CD4-positive, alpha-beta memory T cell (primary cell): ENCODE data around the gene SLC4A3. TPM values are rescaled to one million over a fixed set of nuclear protein-coding genes. Genes with fewer than 3 reads are reported as not detected.

ENCODE experiments used
- CTCF ChIA-PET: fragments of 350-600 bp; sonication (Branson Sonifier 250); formaldehyde crosslinking; loops from one replicate; lab custom pipeline; 2021; ENCODE audit warnings: inconsistent platforms; ENCODE audit not compliant: partially characterized antibody; lab: Charles Lee
- POLR2A ChIA-PET: fragments of 350-600 bp; sonication (Branson Sonifier 250); formaldehyde crosslinking; loops from one replicate; lab custom pipeline; 2021; ENCODE audit not compliant: partially characterized antibody; lab: Charles Lee
- DNase-seq, 5 donors: peaks; one replicate each; pipeline versions ENCODE4 v3.0.0 to v3.0.0-alpha.2; 2020 to 2022; ENCODE audit warnings: mixed read lengths in 1 of 5
- H3K27ac ChIP-seq: one replicate; pipeline ENCODE4 v1.7.0; 2013; ENCODE audit warnings: low read depth, low read length
- H3K27me3 ChIP-seq: 2 replicates; pipeline ENCODE4 v1.7.0; 2013; ENCODE audit warnings: mild to moderate bottlenecking, low read length, moderate library complexity; ENCODE audit not compliant: insufficient read depth
- H3K36me3 ChIP-seq: 2 replicates; pipeline ENCODE4 v1.7.0; 2013; ENCODE audit warnings: mild to moderate bottlenecking, low read length, moderate library complexity; ENCODE audit not compliant: insufficient read depth
- H3K4me1 ChIP-seq: 2 replicates; pipeline ENCODE4 v1.7.0; 2013; ENCODE audit warnings: mild to moderate bottlenecking, low read length, moderate library complexity; ENCODE audit not compliant: insufficient read depth
- H3K4me3 ChIP-seq, 2 donors: one replicate each; pipeline ENCODE4 v1.7.0; 2013; ENCODE audit warnings: low read length in 2 of 2, mild to moderate bottlenecking in 1 of 2
- H3K9me3 ChIP-seq, 2 donors: one replicate each; pipeline ENCODE4 v1.7.0; 2013; ENCODE audit warnings: low read length in 2 of 2, control low read depth in 1 of 2; ENCODE audit not compliant: control insufficient read depth in 1 of 2
- H3K27ac Mint-ChIP-seq, 7 donors: one replicate each; pipeline ENCODE4 v1.8.0; 2020 to 2021; ENCODE audit warnings: mixed read lengths in 7 of 7, mild to moderate bottlenecking in 6 of 7, inconsistent platforms in 3 of 7, moderate library complexity in 3 of 7
- H3K27me3 Mint-ChIP-seq, 2 donors: one replicate each; pipeline ENCODE4 v1.8.0; 2020 to 2021; ENCODE audit warnings: mixed read lengths in 2 of 2
- H3K36me3 Mint-ChIP-seq, 2 donors: one replicate each; pipeline ENCODE4 v1.8.0; 2020 to 2021; ENCODE audit warnings: mixed read lengths in 2 of 2, inconsistent platforms in 1 of 2, mild to moderate bottlenecking in 1 of 2
- H3K4me1 Mint-ChIP-seq, 4 donors: one replicate each; pipeline ENCODE4 v1.8.0; 2020 to 2021; ENCODE audit warnings: mixed read lengths in 4 of 4, mild to moderate bottlenecking in 1 of 4
- H3K4me3 Mint-ChIP-seq, 8 donors: one replicate each; pipeline ENCODE4 v1.8.0; 2020 to 2021; ENCODE audit warnings: mixed read lengths in 8 of 8, mild to moderate bottlenecking in 7 of 8, moderate library complexity in 6 of 8, inconsistent platforms in 3 of 8
- H3K9me3 Mint-ChIP-seq, 8 donors: one replicate each; pipeline ENCODE4 v1.8.0; 2020 to 2021; ENCODE audit warnings: mixed read lengths in 8 of 8, mild to moderate bottlenecking in 5 of 8, inconsistent platforms in 3 of 8, moderate library complexity in 1 of 8
- intact Hi-C: fragments of 100-400 bp; cut with micrococcal nuclease; formaldehyde crosslinking; loops from one replicate; pipeline ENCODE4 v1.15.1; 2023
- polyA plus RNA-seq, 2 donors: library from polyadenylated mRNA; unstranded; fragments of 300-500 nt; fragmentation: Illumina TruSeq; gene quantifications; one replicate each; pipeline ENCODE4 v1.2.3, GENCODE V29; 2021
- total RNA-seq, 2 experiments: library from RNA; stranded (reverse); gene quantifications; one replicate each; pipeline ENCODE4 v1.2.3, GENCODE V29; 2021

The SLC4A3 gene
- total and polyA plus RNA-seq, 4 experiments from 2014 or later: not detected

GRCh38 chr2:219663116-219663762 lies 35.8 kb downstream of the SLC4A3 start:
- intact Hi-C loops: no loop called here
- no peak for DNase-seq
- Mint-ChIP-seq H3K27me3 (peaks cover 11 to 22% of the 10 kb centered on the region in 2 donors), H3K4me3 (no peak overlapping the region), H3K27ac (no peak overlapping the region), H3K36me3 (no peaks in the 10 kb centered on the region), H3K9me3 (peaks cover 0 to 26% (median 16%) of the 10 kb centered on the region in 8 donors), H3K4me1 (no peaks in the 10 kb centered on the region)
- Histone ChIP-seq H3K4me1 (no peaks in the 10 kb centered on the region), H3K9me3 (no peaks in the 10 kb centered on the region), H3K27me3 (no peaks in the 10 kb centered on the region), H3K4me3 (no peak overlapping the region), H3K36me3 (no peaks in the 10 kb centered on the region), H3K27ac (no peak overlapping the region)
- ChIA-PET POLR2A (no interaction called here), CTCF (no interaction called here)

DNA sequence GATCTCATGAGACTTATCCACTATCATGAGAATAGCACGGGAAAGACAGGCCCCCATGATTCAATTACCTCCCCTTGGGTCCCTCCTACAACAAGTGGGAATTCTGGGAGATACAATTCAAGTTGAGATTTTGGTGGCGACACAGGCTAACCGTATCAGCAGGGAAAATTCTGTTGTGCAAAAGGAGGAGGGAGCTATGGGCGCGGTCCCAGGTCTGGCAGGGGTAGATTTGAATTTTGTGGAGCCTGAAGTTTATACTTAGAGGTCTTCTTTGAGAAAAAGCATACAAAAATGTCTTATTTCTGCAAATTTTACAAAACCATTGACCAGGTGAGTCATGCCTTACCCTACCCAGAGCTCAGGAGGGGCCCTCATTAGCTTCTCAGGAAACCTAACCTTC lies 36.6 kb downstream of the SLC4A3 start:
- ChIA-PET CTCF (no interaction called here), POLR2A (no interaction called here)
- DNase-seq: no peak
- Mint-ChIP-seq H3K27me3 (peaks cover 11 to 17% of the 10 kb centered on the region in 2 donors), H3K27ac (no peak overlapping the region), H3K4me1 (no peaks in the 10 kb centered on the region), H3K36me3 (no peaks in the 10 kb centered on the region), H3K9me3 (peaks cover 0 to 26% (median 15%) of the 10 kb centered on the region in 8 donors), H3K4me3 (no peak overlapping the region)
- H3K4me1 ChIP-seq: no peaks in the 10 kb centered on the region
- no peaks in the 10 kb centered on the region for H3K36me3 ChIP-seq
- intact Hi-C loops: no loop called here
- H3K4me3 ChIP-seq: no peak overlapping the region
- H3K27ac ChIP-seq: no peak overlapping the region
- H3K27me3 ChIP-seq: no peaks in the 10 kb centered on the region
- no peaks in the 10 kb centered on the region for H3K9me3 ChIP-seq

DNA sequence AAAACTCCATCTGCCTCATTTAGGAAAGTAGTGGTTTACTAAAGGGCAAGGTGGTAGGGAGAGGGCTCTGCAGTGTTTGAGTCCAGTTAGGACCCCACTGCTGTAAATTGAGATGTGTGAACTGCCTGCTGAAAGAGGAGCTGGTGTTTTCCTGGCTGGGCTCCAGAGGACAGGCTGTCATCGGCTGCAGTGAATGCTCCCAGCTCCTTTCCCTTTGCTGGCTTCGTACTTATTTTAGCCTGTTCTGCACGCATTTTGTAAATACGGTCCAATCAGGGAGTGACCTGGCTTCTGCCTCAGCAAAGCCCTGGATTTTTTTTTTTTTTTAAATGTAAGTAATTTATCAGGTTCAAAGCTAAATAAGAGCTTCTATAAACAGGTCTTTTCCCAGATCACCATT lies 37.5 kb downstream of the SLC4A3 start:
- ChIA-PET CTCF (interaction anchor here (0.7 to 1.3 kb wide), 3 partner anchors 25 to 1693 kb away, joined by 3 read pairs; no protein-coding TSS in a partner anchor), POLR2A (no interaction called here)
- Mint-ChIP-seq H3K4me3 (no peak overlapping the region), H3K9me3 (peaks cover 0 to 26% (median 15%) of the 10 kb centered on the region in 8 donors), H3K27ac (peak overlapping the region in 1 of 7 donors; percentile 63), H3K27me3 (peaks cover 8 to 18% of the 10 kb centered on the region in 2 donors), H3K4me1 (no peaks in the 10 kb centered on the region), H3K36me3 (no peaks in the 10 kb centered on the region)
- no peaks in the 10 kb centered on the region for H3K36me3 ChIP-seq
- H3K27ac ChIP-seq: no peak overlapping the region
- H3K27me3 ChIP-seq: no peaks in the 10 kb centered on the region
- no peaks in the 10 kb centered on the region for H3K4me1 ChIP-seq
- no peaks in the 10 kb centered on the region for H3K9me3 ChIP-seq
- H3K4me3 ChIP-seq: no peak overlapping the region
- DNase-seq: no peak
- intact Hi-C loops: no loop called here

DNA sequence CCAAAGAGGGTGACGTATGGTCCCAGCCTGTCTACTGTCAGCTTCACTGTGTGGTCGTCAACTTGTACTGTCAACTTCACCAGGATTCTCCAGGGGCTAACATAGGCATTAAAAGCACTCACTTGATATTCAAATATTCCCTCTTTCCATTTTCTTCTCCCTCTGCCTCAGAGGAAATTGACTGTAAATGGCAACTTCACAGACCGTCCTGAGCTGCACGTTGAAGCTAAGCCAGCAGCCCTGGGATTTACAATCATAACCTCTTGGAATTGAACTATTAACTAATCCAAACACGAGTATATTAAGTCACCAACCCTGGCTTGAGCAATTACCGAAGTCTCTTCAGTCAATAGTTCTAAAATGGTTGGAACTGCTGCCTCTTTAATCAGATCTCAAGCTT lies 38.5 kb downstream of the SLC4A3 start:
- Histone ChIP-seq H3K27ac (no peak overlapping the region), H3K4me3 (no peak overlapping the region), H3K27me3 (no peaks in the 10 kb centered on the region), H3K4me1 (no peaks in the 10 kb centered on the region), H3K9me3 (no peaks in the 10 kb centered on the region), H3K36me3 (no peaks in the 10 kb centered on the region)
- peaks cover 0 to 18% (median 9%) of the 10 kb centered on the region in 8 donors for H3K9me3 Mint-ChIP-seq
- no peaks in the 10 kb centered on the region for H3K4me1 Mint-ChIP-seq
- H3K36me3 Mint-ChIP-seq: no peaks in the 10 kb centered on the region
- ChIA-PET CTCF (interaction anchor here (0.7 kb wide), 1 partner anchor 133 kb away, joined by 4 read pairs; no protein-coding TSS in a partner anchor), POLR2A (no interaction called here)
- H3K27me3 Mint-ChIP-seq: peaks cover 7 to 18% of the 10 kb centered on the region in 2 donors
- H3K4me3 Mint-ChIP-seq: no peak overlapping the region
- no peak overlapping the region for H3K27ac Mint-ChIP-seq
- DNase-seq: no peak
- intact Hi-C loops: no loop called here

DNA sequence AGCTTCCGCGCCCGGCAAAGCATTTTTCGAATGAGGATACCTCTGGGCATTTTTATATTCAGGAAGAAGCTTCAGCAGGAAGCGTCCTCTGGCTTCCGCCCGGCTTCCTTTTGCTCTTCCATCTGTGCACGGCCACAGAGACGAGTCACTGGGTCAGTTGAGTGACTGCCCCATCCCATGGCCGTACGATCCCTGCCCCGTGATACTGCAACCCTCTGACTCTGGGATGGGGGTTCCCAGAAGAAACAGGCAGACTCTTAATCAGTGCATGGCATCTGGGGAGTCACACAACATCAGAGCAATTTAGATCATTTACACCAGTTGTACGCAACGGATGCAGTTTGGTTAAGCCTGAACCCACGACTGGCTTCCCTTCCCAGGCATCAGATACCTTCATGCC lies 40.9 kb downstream of the SLC4A3 start:
- DNase-seq: no peak
- CTCF ChIA-PET: no interaction called here
- H3K36me3 Mint-ChIP-seq: no peaks in the 10 kb centered on the region
- peaks cover 0 to 2% (median 0%) of the 10 kb centered on the region in 8 donors for H3K9me3 Mint-ChIP-seq
- H3K4me3 Mint-ChIP-seq: no peak overlapping the region
- intact Hi-C loops: no loop called here
- Histone ChIP-seq H3K4me3 (no peak overlapping the region), H3K27ac (no peak overlapping the region), H3K27me3 (no peaks in the 10 kb centered on the region), H3K9me3 (no peaks in the 10 kb centered on the region), H3K36me3 (no peaks in the 10 kb centered on the region), H3K4me1 (no peaks in the 10 kb centered on the region)
- no peak overlapping the region for H3K27ac Mint-ChIP-seq
- peaks cover 7 to 18% of the 10 kb centered on the region in 2 donors for H3K27me3 Mint-ChIP-seq
- no peaks in the 10 kb centered on the region for H3K4me1 Mint-ChIP-seq
- POLR2A ChIA-PET: no interaction called here

DNA sequence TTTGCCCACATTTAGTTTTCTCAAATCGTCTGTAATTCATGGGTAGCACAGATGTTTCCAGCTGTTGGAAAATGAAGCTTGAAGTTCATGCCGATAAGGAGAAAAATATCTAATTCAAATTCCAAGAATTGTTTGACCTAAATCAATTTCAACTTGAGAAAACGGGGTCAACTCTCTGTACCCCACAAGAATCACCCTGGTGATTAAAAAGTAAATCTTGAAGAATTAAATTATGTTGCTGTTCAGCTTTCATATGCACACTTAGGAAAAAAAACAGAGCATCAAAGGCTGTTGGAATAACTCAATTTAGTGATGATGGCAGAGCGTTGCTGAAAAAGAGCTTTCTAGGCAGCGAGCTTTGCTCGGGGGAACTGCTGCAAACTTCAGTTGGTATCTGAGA lies 43.0 kb downstream of the SLC4A3 start:
- Histone ChIP-seq H3K9me3 (no peaks in the 10 kb centered on the region), H3K4me1 (no peaks in the 10 kb centered on the region), H3K4me3 (no peak overlapping the region), H3K27ac (no peak overlapping the region), H3K36me3 (no peaks in the 10 kb centered on the region), H3K27me3 (no peaks in the 10 kb centered on the region)
- H3K27me3 Mint-ChIP-seq: peaks cover 10 to 20% of the 10 kb centered on the region in 2 donors
- H3K36me3 Mint-ChIP-seq: no peaks in the 10 kb centered on the region
- no peaks in the 10 kb centered on the region for H3K4me1 Mint-ChIP-seq
- intact Hi-C loops: no loop called here
- H3K4me3 Mint-ChIP-seq: no peak overlapping the region
- no peak overlapping the region for H3K27ac Mint-ChIP-seq
- ChIA-PET POLR2A (no interaction called here), CTCF (no interaction called here)
- peaks cover 0 to 8% (median 2%) of the 10 kb centered on the region in 8 donors for H3K9me3 Mint-ChIP-seq
- DNase-seq: no peak

DNA sequence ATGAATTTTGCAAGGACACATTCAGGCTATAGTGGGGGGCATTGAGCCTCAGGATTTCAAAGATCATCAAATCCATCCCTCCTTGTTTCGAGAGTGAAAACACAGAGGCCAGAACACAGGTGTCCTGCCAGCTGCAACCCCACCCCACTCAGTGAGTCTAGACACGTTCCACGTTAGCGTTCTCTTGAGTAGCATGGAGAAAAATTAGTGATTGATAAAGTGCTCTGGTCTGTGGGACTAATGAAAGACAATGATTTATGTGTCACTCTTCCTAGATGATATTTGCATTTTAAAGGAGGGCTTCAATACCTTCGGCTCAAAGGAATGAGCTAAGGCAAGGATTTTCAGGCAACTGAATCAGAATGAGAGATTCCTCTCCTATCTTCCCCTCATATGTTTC lies 43.8 kb downstream of the SLC4A3 start:
- intact Hi-C loops: no loop called here
- peaks cover 4% of the 10 kb centered on the region for H3K27me3 ChIP-seq
- Mint-ChIP-seq H3K27me3 (peaks cover 10 to 21% of the 10 kb centered on the region in 2 donors), H3K27ac (no peak overlapping the region), H3K4me1 (no peaks in the 10 kb centered on the region), H3K4me3 (no peak overlapping the region), H3K9me3 (peaks cover 0 to 8% (median 2%) of the 10 kb centered on the region in 8 donors), H3K36me3 (no peaks in the 10 kb centered on the region)
- no peak for DNase-seq
- no peaks in the 10 kb centered on the region for H3K4me1 ChIP-seq
- CTCF ChIA-PET: no interaction called here
- no peaks in the 10 kb centered on the region for H3K9me3 ChIP-seq
- POLR2A ChIA-PET: no interaction called here
- no peak overlapping the region for H3K4me3 ChIP-seq
- H3K27ac ChIP-seq: no peak overlapping the region
- no peaks in the 10 kb centered on the region for H3K36me3 ChIP-seq
